GM12801 (cell line): ENCODE data around the gene PAK2.

Experiments
- CTCF ChIP-seq: IDR thresholded peaks from one replicate; pipeline ENCODE4 v1.5.1; 2011; ENCODE audit warnings: control low read depth; ENCODE audit not compliant: insufficient read length; ENCODE audit errors: extremely low read depth

PAK2 gene

GRCh38 chr3:196842567-196843434 is 103.1 kb downstream of the PAK2 start:
- TF ChIP-seq CTCF = no peak

DNA sequence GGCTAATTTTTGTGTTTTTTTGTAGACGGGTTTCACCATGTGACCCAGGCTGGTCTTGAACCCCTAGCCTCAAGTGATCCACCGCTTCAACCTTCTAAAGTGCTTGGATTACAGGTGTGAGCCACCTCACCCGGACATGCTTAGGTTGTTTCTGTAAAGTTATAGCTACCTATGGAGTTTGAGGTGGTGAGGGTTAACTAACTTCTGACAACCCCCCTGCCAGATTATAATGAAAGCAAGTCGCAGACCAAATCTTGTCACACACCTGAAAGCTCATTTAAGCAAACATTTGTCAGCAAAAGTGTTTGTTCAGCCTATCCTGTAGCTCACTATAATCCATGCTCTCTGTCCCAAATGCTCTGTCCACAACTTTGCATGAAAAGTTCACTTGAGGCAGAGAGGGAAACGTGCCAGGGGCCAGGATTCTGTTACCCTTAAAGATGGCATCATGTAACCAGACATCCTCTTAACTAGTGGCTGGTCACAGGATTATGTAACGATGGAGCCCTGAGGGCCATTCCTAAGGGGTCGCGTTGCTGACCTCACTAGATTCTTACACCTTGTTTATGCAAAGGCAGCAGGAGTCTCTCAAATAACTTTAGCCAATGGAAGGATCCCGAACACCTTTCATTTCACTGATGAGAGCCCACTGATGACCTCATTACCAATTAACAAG is 103.9 kb downstream of the PAK2 start:
- TF ChIP-seq CTCF = no peak

DNA sequence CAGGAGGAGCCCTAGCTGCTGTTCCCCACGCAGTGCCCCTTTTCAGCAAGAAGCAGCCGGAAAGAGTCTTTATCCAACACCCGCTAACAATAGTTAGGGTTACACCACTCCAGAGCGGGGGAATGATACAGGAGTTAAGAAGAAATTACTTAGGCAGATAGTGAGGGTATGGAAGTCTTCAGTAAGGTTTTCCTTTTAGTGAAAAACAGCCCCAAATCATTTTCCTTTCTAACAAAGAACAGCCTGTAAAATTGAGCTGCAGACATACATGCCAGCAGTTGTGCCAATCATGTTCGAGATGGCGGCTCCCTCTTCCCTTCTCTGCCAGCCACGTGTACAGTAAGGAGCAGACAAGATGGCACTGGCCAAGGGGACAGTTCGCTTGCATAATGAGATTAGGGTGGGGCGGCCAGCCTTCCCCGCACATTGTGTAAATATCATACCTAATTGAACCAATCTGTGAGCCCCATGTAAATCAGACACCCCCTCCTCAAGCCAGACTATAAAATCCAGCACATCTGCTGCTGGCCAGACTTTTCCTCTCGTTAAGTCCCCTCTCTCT is 109.6 kb downstream of the PAK2 start:
- TF ChIP-seq CTCF = no peak

GRCh38 chr3:196867155-196867506 is 127.5 kb downstream of the PAK2 start:
- no peak for TF ChIP-seq CTCF

- TF ChIP-seq CTCF = no peak
Observed at GRCh38 chr3:196867507-196868296, 128.0 kb downstream of the PAK2 start, which contains the start of gene SENP5. TSS of gene SENP5 (plus strand) at chr3:196867920. CDS start at chr3:196885182, 17,262 bp downstream.

DNA sequence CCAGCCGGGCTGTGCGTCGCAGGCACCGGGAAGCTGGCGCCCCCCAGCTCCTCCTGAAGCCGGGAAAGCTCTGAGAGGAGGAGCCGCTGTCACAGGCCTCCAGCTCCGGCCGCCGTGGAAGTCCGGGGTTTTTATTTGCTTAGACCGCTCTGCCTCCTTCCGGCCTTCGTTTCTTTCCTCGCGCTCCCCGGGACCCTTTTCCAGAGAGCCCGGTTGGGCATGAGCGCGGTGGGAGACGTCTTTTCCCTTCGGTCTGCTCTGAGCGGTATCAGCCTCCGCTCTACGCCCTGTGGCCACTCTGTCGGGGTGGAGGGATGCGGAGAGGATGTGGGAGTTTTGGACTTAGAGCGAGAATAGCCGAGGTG is 128.6 kb downstream of the PAK2 start:
- TF ChIP-seq CTCF = no peak

GRCh38 chr3:196872316-196872715 is 132.7 kb downstream of the PAK2 start:
- TF ChIP-seq CTCF = no peak
